ENCODE results near the gene PKDREJ. TPM values are rescaled to one million over a fixed set of nuclear protein-coding genes. Genes with fewer than 3 reads are reported as not detected.

PKDREJ gene
- total RNA-seq, 2 experiments from 2014 or later: not detected

DNA sequence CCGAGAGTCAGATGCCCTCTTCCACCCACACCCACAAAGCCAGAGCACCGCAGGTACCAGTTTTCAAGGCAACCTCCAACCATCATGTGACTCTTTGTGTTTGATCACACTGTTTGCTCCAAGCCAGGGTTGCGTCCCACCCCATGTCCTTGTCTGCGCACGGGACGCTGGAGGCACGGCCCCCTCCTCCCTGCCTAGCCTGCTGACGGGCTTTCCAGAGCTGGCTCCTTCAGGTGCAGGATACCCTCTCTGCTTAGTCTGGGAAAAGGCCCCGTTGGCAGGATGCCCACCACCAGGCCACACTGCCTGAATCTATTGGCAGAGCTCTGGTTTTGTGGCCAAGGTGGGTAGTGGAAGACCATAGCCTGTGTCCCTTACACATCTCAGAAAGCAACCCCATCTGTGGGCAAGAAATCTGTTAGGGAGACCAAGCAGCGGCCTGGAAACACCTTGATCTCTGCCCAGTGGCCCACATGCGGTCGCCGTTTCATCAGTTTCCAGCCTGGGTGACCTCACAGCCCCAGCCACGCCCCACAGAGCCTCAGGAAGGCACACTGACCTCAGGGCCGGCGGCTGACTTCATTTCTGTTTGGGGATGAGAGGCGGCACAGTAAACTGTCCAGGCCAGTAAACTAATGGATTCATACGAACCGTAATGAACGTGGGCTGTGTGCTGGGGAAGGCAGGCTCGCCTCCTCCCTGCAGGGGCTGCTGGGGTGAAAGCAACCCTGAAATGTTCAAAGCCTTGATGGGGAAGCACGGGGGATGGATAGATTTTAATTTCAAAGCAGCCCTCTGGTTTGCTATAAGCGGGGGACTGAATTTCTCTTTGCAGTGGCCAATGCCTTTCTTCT, 38.9 kb downstream of the PKDREJ start:
- no peaks in the 10 kb centered on the region for H3K9me3 ChIP-seq (ENCODE audit: low read length)
- no peak overlapping the region for H3K4me2 ChIP-seq (ENCODE audit: low read length)
- H3K4me3 ChIP-seq (ENCODE audit: low read depth, low read length, poor library complexity, severe bottlenecking): no peak overlapping the region
- H4K20me1 ChIP-seq (ENCODE audit: insufficient read depth, low read length): no peaks in the 10 kb centered on the region
- intact Hi-C loops (cut with micrococcal nuclease; ENCODE audit: unreplicated experiment): no loop called here
- DNase-seq (ENCODE audit: low spot score): no peak
- no peaks in the 10 kb centered on the region for H3K9me2 ChIP-seq (ENCODE audit: insufficient read depth, low read length)
- no peak overlapping the region for H2AFZ ChIP-seq (ENCODE audit: low read length)
- TF ChIP-seq EZH2phosphoT487 (IDR thresholded peaks at IDR 0.05; ENCODE audit: borderline replicate concordance, low read depth, low read length): no peak
- TF ChIP-seq, protein P1, sequence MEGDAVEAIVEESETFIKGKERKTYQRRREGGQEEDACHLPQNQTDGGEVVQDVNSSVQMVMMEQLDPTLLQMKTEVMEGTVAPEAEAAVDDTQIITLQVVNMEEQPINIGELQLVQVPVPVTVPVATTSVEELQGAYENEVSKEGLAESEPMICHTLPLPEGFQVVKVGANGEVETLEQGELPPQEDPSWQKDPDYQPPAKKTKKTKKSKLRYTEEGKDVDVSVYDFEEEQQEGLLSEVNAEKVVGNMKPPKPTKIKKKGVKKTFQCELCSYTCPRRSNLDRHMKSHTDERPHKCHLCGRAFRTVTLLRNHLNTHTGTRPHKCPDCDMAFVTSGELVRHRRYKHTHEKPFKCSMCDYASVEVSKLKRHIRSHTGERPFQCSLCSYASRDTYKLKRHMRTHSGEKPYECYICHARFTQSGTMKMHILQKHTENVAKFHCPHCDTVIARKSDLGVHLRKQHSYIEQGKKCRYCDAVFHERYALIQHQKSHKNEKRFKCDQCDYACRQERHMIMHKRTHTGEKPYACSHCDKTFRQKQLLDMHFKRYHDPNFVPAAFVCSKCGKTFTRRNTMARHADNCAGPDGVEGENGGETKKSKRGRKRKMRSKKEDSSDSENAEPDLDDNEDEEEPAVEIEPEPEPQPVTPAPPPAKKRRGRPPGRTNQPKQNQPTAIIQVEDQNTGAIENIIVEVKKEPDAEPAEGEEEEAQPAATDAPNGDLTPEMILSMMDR (conservative IDR thresholded peaks at IDR 0.05; ENCODE audit: low read length): no peak
- BruUV-seq (replicated peaks): no TSS peak
- POLR2A ChIA-PET: no interaction called here
- no peaks in the 10 kb centered on the region for H3K79me2 ChIP-seq (ENCODE audit: insufficient read depth, low read depth, low read length)
- CTCF ChIA-PET (ENCODE audit: unreplicated experiment): no interaction called here
- no peaks in the 10 kb centered on the region for H3K36me3 ChIP-seq (ENCODE audit: insufficient read depth, low read length)
- H3K27ac ChIP-seq (ENCODE audit: low read depth, low read length, poor library complexity, severe bottlenecking): no peak overlapping the region
- no peaks in the 10 kb centered on the region for H3K4me1 ChIP-seq (ENCODE audit: insufficient read depth, low read length, poor library complexity, severe bottlenecking)

DNA sequence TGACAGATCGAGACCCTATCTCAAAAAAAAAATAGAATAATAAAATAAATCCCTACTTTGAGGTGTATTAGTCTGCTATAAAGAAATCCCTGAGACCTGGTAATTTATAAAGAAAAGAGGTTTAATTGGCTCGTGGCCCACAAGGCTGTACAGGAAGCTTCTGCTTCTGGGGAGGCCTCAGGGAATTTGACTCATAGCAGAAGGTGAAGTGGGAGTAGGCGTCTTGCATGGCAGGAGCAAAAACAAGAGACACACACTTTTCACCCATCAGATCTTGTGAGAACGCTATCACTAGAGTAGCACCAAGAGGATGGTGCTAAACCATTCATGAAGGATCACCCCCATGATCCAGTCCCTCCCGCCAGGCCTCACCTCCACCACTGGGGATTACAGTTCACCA, 42.2 kb downstream of the PKDREJ start:
- Histone ChIP-seq H3K9me3 (ENCODE audit: low read length) (no peaks in the 10 kb centered on the region), H3K9me2 (ENCODE audit: insufficient read depth, low read length) (no peaks in the 10 kb centered on the region), H3K4me1 (ENCODE audit: insufficient read depth, low read length, poor library complexity, severe bottlenecking) (no peaks in the 10 kb centered on the region), H3K27ac (ENCODE audit: low read depth, low read length, poor library complexity, severe bottlenecking) (no peak overlapping the region), H3K36me3 (ENCODE audit: insufficient read depth, low read length) (no peaks in the 10 kb centered on the region), H3K4me2 (ENCODE audit: low read length) (no peak overlapping the region), H3K4me3 (ENCODE audit: low read depth, low read length, poor library complexity, severe bottlenecking) (no peak overlapping the region), H3K79me2 (ENCODE audit: insufficient read depth, low read depth, low read length) (no peaks in the 10 kb centered on the region), H2AFZ (ENCODE audit: low read length) (no peak overlapping the region), H4K20me1 (ENCODE audit: insufficient read depth, low read length) (no peaks in the 10 kb centered on the region)
- ChIA-PET CTCF (ENCODE audit: unreplicated experiment) (no interaction called here), POLR2A (no interaction called here)
- TF ChIP-seq, protein P1 (conservative IDR thresholded peaks at IDR 0.05; ENCODE audit: low read length): no peak
- no peak for TF ChIP-seq EZH2phosphoT487 (IDR thresholded peaks at IDR 0.05; ENCODE audit: borderline replicate concordance, low read depth, low read length)
- intact Hi-C loops (cut with micrococcal nuclease; ENCODE audit: unreplicated experiment): no loop called here
- DNase-seq (ENCODE audit: low spot score): no peak
- BruUV-seq (replicated peaks): no TSS peak

- Histone ChIP-seq H3K9me2 (ENCODE audit: insufficient read depth, low read length) (no peaks in the 10 kb centered on the region), H2AFZ (ENCODE audit: low read length) (no peak overlapping the region), H3K9me3 (ENCODE audit: low read length) (no peaks in the 10 kb centered on the region), H4K20me1 (ENCODE audit: insufficient read depth, low read length) (no peaks in the 10 kb centered on the region), H3K79me2 (ENCODE audit: insufficient read depth, low read depth, low read length) (no peaks in the 10 kb centered on the region), H3K4me1 (ENCODE audit: insufficient read depth, low read length, poor library complexity, severe bottlenecking) (no peaks in the 10 kb centered on the region), H3K36me3 (ENCODE audit: insufficient read depth, low read length) (no peaks in the 10 kb centered on the region), H3K27ac (ENCODE audit: low read depth, low read length, poor library complexity, severe bottlenecking) (no peak overlapping the region), H3K4me2 (ENCODE audit: low read length) (no peak overlapping the region; the same call in 1 of the 2 replicates), H3K4me3 (ENCODE audit: low read depth, low read length, poor library complexity, severe bottlenecking) (no peak overlapping the region)
- intact Hi-C loops (cut with micrococcal nuclease; ENCODE audit: unreplicated experiment): no loop called here
- ChIA-PET POLR2A (no interaction called here), CTCF (ENCODE audit: unreplicated experiment) (no interaction called here)
- DNase-seq (ENCODE audit: low spot score): no peak
- no peak for TF ChIP-seq EZH2phosphoT487 (IDR thresholded peaks at IDR 0.05; ENCODE audit: borderline replicate concordance, low read depth, low read length)
- TF ChIP-seq, protein P1 (conservative IDR thresholded peaks at IDR 0.05; ENCODE audit: low read length): no peak
- BruUV-seq (replicated peaks): no TSS peak
Measured at GRCh38 chr22:46219636-46220035, 43.5 kb downstream of the PKDREJ start.
